Kidney epithelial cell (primary cell): ENCODE data around the gene MSX1. TPM values are rescaled to one million over a fixed set of nuclear protein-coding genes. Genes with fewer than 3 reads are reported as not detected.

Experiments
- DNase-seq: peaks from one replicate; pipeline ENCODE4 v3.0.0-alpha.2; 2010; ENCODE audit warnings: low read depth
- H3K27me3 ChIP-seq: 2 replicates; pipeline ENCODE4 v1.6.0; 2011; ENCODE audit warnings: low read length; ENCODE audit not compliant: control insufficient read depth, insufficient read depth
- H3K36me3 ChIP-seq: 2 replicates; pipeline ENCODE4 v1.5.1; 2011; ENCODE audit warnings: low read length; ENCODE audit not compliant: control insufficient read depth, insufficient read depth
- H3K4me3 ChIP-seq: 2 replicates; pipeline ENCODE4 v1.5.1; 2011; ENCODE audit warnings: low read depth, mild to moderate bottlenecking, control low read depth, low read length
- CTCF ChIP-seq: IDR thresholded peaks from 2 replicates; pipeline ENCODE4 v1.5.1; 2011; ENCODE audit warnings: mild to moderate bottlenecking, moderate library complexity, low read length, control low read depth, inconsistent platforms; ENCODE audit not compliant: insufficient read depth, poor library complexity, severe bottlenecking
- total RNA-seq: library from RNA; depleted of rRNA; stranded (reverse); fragments of >200 nt; gene quantifications from 2 replicates; pipeline ENCODE4 v1.2.3, GENCODE V29; 2015

The MSX1 gene
- total RNA-seq, 1 donor from 2014 or later = 1.6 TPM

GRCh38 chr4:4861390-4862018, 2.0 kb downstream of the MSX1 start:
- H3K27me3 ChIP-seq = peaks cover 92% of the 10 kb centered on the region
- no peak for TF ChIP-seq CTCF

DNA sequence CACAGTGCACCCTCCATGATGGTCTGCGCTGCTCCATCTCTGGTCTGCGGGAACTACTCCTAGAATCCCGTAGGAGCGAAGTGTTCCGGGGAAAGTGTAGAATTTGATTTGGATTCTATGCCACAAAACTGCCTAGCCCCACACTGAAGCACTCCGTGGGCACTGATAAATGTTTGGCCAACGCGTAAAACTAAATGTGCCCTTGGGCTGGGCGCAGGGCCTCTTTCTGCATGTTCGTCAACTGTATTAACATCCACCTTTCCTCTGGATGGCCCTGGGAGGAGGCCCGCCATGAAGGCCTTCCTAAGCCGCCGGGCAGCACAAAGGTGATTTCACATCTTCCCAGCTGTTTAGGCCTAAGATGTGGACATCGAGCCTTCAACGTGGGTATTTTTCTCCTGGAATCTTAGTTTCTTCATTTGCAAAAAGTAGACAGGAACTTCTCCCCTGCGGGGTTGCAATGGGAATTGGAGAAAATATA, 2.6 kb downstream of the MSX1 start:
- DNase-seq = no peak
- no peak overlapping the region for H3K4me3 ChIP-seq
- no peak for TF ChIP-seq CTCF
- H3K27me3 ChIP-seq = peaks cover 93% of the 10 kb centered on the region
- H3K36me3 ChIP-seq = no peaks in the 10 kb centered on the region

More at GRCh38 chr4:4861390-4862018, 2.0 kb downstream of the MSX1 start:
- Histone ChIP-seq H3K4me3 (no peak overlapping the region), H3K36me3 (no peaks in the 10 kb centered on the region)
- no peak for DNase-seq

GRCh38 chr4:4862665-4863482, 3.4 kb downstream of the MSX1 start:
- no peak for TF ChIP-seq CTCF
- Histone ChIP-seq H3K36me3 (no peaks in the 10 kb centered on the region), H3K4me3 (no peak overlapping the region), H3K27me3 (peaks cover 93% of the 10 kb centered on the region)
- no peak for DNase-seq

GRCh38 chr4:4864443-4864939, 5.0 kb downstream of the MSX1 start:
- no peak for DNase-seq
- Histone ChIP-seq H3K36me3 (no peaks in the 10 kb centered on the region), H3K4me3 (no peak overlapping the region), H3K27me3 (peaks cover 96% of the 10 kb centered on the region)
- TF ChIP-seq CTCF = no peak

- H3K36me3 ChIP-seq = no peaks in the 10 kb centered on the region
- H3K4me3 ChIP-seq = no peak overlapping the region
Observed at GRCh38 chr4:4864940-4865704, 5.7 kb downstream of the MSX1 start.

More at GRCh38 chr4:4864940-4865704, 5.7 kb downstream of the MSX1 start:
- no peak for DNase-seq
- TF ChIP-seq CTCF = no peak
- peaks cover 98% of the 10 kb centered on the region for H3K27me3 ChIP-seq
